ENCODE measurements around the gene S100A3.

The S100A3 gene

GRCh38 chr1:153537376-153537730, 11.7 kb downstream of the S100A3 start:
- Histone ChIP-seq H3K4me1 (peaks cover 0 to 46% (median 36%) of the 10 kb centered on the region in 4 donors), H3K9me3 (no peaks in the 10 kb centered on the region), H3K27ac (peak overlapping the region; percentile 93 to 99), H3K36me3 (peaks cover 0 to 9% (median 9%) of the 10 kb centered on the region in 3 donors), H3K27me3 (no peaks in the 10 kb centered on the region), H3K4me3 (no peak overlapping the region)
- TF ChIP-seq, protein P1, sequence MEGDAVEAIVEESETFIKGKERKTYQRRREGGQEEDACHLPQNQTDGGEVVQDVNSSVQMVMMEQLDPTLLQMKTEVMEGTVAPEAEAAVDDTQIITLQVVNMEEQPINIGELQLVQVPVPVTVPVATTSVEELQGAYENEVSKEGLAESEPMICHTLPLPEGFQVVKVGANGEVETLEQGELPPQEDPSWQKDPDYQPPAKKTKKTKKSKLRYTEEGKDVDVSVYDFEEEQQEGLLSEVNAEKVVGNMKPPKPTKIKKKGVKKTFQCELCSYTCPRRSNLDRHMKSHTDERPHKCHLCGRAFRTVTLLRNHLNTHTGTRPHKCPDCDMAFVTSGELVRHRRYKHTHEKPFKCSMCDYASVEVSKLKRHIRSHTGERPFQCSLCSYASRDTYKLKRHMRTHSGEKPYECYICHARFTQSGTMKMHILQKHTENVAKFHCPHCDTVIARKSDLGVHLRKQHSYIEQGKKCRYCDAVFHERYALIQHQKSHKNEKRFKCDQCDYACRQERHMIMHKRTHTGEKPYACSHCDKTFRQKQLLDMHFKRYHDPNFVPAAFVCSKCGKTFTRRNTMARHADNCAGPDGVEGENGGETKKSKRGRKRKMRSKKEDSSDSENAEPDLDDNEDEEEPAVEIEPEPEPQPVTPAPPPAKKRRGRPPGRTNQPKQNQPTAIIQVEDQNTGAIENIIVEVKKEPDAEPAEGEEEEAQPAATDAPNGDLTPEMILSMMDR (IDR thresholded peaks at IDR 0.05): no peak
- intact Hi-C loops (cut with DNase I; ENCODE audit: low total_unique reads): no loop called here
- DNase-seq: peak in 1 of 2 donors; percentile 60

- Histone ChIP-seq H3K4me3 (peak overlapping the region; percentile 72 to 94), H3K4me1 (peaks cover 0 to 46% (median 35%) of the 10 kb centered on the region in 4 donors), H3K27me3 (no peaks in the 10 kb centered on the region), H3K27ac (peak overlapping the region; percentile 93 to 99), H3K36me3 (peaks cover 0 to 9% (median 9%) of the 10 kb centered on the region in 3 donors), H3K9me3 (no peaks in the 10 kb centered on the region)
- intact Hi-C loops (cut with DNase I; ENCODE audit: low total_unique reads): no loop called here
- TF ChIP-seq, protein P1 (IDR thresholded peaks at IDR 0.05): no peak
- peak; percentile 43 to 74 for DNase-seq
These were observed 12.2 kb downstream of the S100A3 start for GRCh38 chr1:153536671-153537375.

GRCh38 chr1:153536012-153536670, 12.9 kb downstream of the S100A3 start:
- no peaks in the 10 kb centered on the region for H3K9me3 ChIP-seq
- peak; percentile 92 to 96 for DNase-seq
- intact Hi-C loops (cut with DNase I; ENCODE audit: low total_unique reads): no loop called here

DNA sequence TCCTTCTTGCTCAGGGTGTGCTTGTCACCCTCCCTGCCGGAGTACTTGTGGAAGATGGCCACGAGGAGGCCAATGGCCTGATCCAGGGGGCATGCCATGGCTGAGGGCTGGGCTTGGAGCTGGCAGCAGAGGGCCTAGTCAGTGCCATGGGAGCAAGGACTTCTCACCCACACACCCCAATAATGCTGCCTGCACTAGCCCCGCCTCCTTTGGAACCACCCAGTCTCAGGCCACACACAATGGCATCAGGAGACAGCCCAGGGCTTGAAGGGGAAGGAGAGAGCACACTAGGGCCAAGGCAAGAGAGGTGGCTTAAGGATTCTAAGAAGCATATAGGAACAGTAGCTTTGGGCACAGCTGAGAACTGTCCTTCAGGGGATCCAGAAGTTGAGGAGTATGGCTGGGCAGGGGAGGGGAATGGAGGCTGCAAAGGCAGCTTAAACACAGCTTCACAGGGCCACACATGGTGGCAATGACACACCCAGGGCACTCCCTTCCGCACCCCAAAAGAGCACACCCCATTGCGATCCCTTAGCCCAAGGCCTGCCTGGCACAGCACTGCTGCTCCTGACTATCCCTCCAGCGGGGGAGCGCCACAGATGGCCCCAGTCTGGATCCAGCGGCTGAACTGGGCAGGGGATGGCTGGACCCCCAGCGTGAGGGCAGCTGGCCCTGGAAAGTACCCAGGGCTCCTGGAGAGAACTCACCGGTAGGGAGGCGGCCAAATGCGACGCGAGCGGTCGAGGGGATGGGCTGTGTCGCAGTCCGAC, 13.6 kb downstream of the S100A3 start, which contains the start of gene S100A6:
Gene S100A6, minus strand, starts transcription at position 750 of the 770 bp plus-strand sequence. Its CDS starts 652 bp downstream, at position 98.
- TF ChIP-seq, protein P1 (IDR thresholded peaks at IDR 0.05): peak; percentile 13 to 39
- H3K4me1 ChIP-seq: peaks cover 0 to 54% (median 34%) of the 10 kb centered on the region in 4 donors
- H3K27me3 ChIP-seq: no peaks in the 10 kb centered on the region
- H3K27ac ChIP-seq: peak within 1 kb of the TSS; percentile 93 to 99
- DNase-seq: peak; percentile 88 to 94
- H3K9me3 ChIP-seq: no peaks in the 10 kb centered on the region
- H3K36me3 ChIP-seq: peaks cover 0 to 9% (median 9%) of the 10 kb centered on the region in 3 donors
- intact Hi-C loops (cut with DNase I; ENCODE audit: low total_unique reads): no loop called here
- H3K4me3 ChIP-seq: peak within 1 kb of the TSS; percentile 72 to 94

More at GRCh38 chr1:153536012-153536670, 12.9 kb downstream of the S100A3 start:
- peak overlapping the region; percentile 93 to 99 for H3K27ac ChIP-seq
- H3K27me3 ChIP-seq: no peaks in the 10 kb centered on the region
- peaks cover 0 to 9% (median 9%) of the 10 kb centered on the region in 3 donors for H3K36me3 ChIP-seq
- peaks cover 0 to 51% (median 37%) of the 10 kb centered on the region in 4 donors for H3K4me1 ChIP-seq
- TF ChIP-seq, protein P1 (IDR thresholded peaks at IDR 0.05): no peak
- H3K4me3 ChIP-seq: peak overlapping the region; percentile 72 to 94

DNA sequence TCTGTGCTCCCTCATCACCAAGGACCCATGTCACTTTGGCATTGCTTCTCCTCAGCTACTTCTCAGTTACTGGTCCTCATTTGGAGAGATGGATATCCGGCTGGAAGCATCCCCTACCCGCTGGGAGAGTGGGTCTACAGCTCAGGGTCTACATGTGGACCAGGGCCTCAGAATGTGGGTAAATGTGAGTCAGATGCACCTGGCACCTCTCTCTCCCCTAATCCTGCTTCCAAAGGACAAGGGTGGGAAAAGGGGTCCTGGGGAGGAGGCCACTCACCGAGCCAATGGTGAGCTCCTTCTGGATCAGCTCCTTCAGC, 14.2 kb downstream of the S100A3 start:
- DNase-seq: no peak
- Histone ChIP-seq H3K27me3 (no peaks in the 10 kb centered on the region), H3K4me3 (peak overlapping the region; percentile 72 to 94), H3K36me3 (peaks cover 0 to 9% (median 9%) of the 10 kb centered on the region in 3 donors), H3K27ac (peak overlapping the region; percentile 93 to 99), H3K9me3 (no peaks in the 10 kb centered on the region), H3K4me1 (peaks cover 0 to 54% (median 34%) of the 10 kb centered on the region in 4 donors)
- TF ChIP-seq, protein P1 (IDR thresholded peaks at IDR 0.05): no peak
- intact Hi-C loops (cut with DNase I; ENCODE audit: low total_unique reads): no loop called here

Measured in tibial artery (tissue), 4 donors.